ENCODE measurements around the gene PAXX.

The PAXX gene

GRCh38 chr9:136997371-136997770 lies 5.1 kb downstream of the PAXX start:
- no peak for DNase-seq (ENCODE audit: low read depth in 1 of 2, low spot score in 1 of 2)
- H3K4me3 ChIP-seq (replicated peaks; ENCODE audit: insufficient read depth, low read length) = no peak overlapping the region
- TF ChIP-seq SPI1 (IDR thresholded peaks at IDR 0.05; ENCODE audit: borderline replicate concordance, low read depth) = no peak
- TF ChIP-seq POLR2AphosphoS5 (IDR thresholded peaks at IDR 0.05; ENCODE audit: low read depth) = no peak
- no peak for TF ChIP-seq CTCF (IDR thresholded peaks at IDR 0.05; ENCODE audit: insufficient read depth, low read length)
- no peak for TF ChIP-seq REST (IDR thresholded peaks at IDR 0.05; ENCODE audit: insufficient replicate concordance, low read depth)
- TF ChIP-seq GABPA (IDR thresholded peaks at IDR 0.05; ENCODE audit: low read depth) = no peak
- H3K27ac ChIP-seq (replicated peaks) = no peak overlapping the region
- H3K27me3 ChIP-seq (ENCODE audit: insufficient read depth, poor library complexity, severe bottlenecking) = no peaks in the 10 kb centered on the region

- no peak for DNase-seq (ENCODE audit: low read depth in 1 of 2, low spot score in 1 of 2)
- no peak overlapping the region for H3K4me3 ChIP-seq (replicated peaks; ENCODE audit: insufficient read depth, low read length)
- H3K27me3 ChIP-seq (ENCODE audit: insufficient read depth, poor library complexity, severe bottlenecking) = no peaks in the 10 kb centered on the region
- no peak overlapping the region for H3K27ac ChIP-seq (replicated peaks)
- TF ChIP-seq REST (IDR thresholded peaks at IDR 0.05; ENCODE audit: insufficient replicate concordance, low read depth) (no peak), CTCF (IDR thresholded peaks at IDR 0.05; ENCODE audit: insufficient read depth, low read length) (no peak), SPI1 (IDR thresholded peaks at IDR 0.05; ENCODE audit: borderline replicate concordance, low read depth) (no peak), GABPA (IDR thresholded peaks at IDR 0.05; ENCODE audit: low read depth) (no peak), POLR2AphosphoS5 (IDR thresholded peaks at IDR 0.05; ENCODE audit: low read depth) (no peak)
Observed at GRCh38 chr9:136997830-136998234, 5.6 kb downstream of the PAXX start.

- TF ChIP-seq POLR2AphosphoS5 (IDR thresholded peaks at IDR 0.05; ENCODE audit: low read depth) = peak; percentile 75
- no peak for TF ChIP-seq CTCF (IDR thresholded peaks at IDR 0.05; ENCODE audit: insufficient read depth, low read length)
- no peak overlapping the region for H3K4me3 ChIP-seq (replicated peaks; ENCODE audit: insufficient read depth, low read length)
- H3K27ac ChIP-seq (replicated peaks) = peak overlapping the region; percentile 49
- peak; percentile 83 to 85 for DNase-seq (ENCODE audit: low read depth in 1 of 2, low spot score in 1 of 2)
- H3K27me3 ChIP-seq (ENCODE audit: insufficient read depth, poor library complexity, severe bottlenecking) = no peaks in the 10 kb centered on the region
Observed at GRCh38 chr9:137000177-137000930, 8.1 kb downstream of the PAXX start.

All from HL-60 (cell line).